Tibial nerve (tissue), 3 donors: ENCODE results near the gene SNCAIP.

Experiments used
- POLR2A ChIP-seq, 2 donors: fragments of 450-650 bp; IDR thresholded peaks; one replicate each; pipeline ENCODE4 v1.6.1; 2017; ENCODE audit warnings: antibody characterized with exemption in 2 of 2, mild to moderate bottlenecking in 2 of 2, moderate library complexity in 2 of 2
- TF ChIP-seq, protein P1 (sequence below), 5 experiments: fragments of 200-600 bp in 3 of 5; fragments of 450-650 bp in 2 of 5; sonication (generic) in 3 of 5; IDR thresholded peaks; one replicate each; pipeline ENCODE4 v1.5.1; 2016 to 2019; ENCODE audit warnings: antibody characterized with exemption in 5 of 5, mild to moderate bottlenecking in 3 of 5, moderate library complexity in 2 of 5

DNA sequence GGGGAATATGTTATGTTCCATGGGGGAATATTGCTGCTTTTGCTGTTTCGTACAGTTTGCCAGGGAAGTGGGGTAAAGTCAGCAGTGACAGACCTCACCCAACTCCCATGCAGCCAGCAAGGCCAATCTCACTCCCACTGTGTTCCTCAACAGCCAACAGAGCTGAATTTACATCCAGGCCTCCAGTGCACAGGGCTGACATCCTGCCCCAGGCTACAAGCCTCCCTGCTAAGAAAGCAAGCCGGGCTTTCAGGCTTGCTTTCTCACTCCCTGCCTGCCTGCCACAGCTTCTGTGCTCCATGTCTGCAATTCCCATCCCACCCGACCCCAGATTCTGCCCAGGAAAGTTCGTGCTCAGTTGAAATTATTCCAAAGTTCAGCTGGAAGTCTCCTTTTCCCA lies 25.5 kb upstream of the SNCAIP start:
- TF ChIP-seq, protein P1, sequence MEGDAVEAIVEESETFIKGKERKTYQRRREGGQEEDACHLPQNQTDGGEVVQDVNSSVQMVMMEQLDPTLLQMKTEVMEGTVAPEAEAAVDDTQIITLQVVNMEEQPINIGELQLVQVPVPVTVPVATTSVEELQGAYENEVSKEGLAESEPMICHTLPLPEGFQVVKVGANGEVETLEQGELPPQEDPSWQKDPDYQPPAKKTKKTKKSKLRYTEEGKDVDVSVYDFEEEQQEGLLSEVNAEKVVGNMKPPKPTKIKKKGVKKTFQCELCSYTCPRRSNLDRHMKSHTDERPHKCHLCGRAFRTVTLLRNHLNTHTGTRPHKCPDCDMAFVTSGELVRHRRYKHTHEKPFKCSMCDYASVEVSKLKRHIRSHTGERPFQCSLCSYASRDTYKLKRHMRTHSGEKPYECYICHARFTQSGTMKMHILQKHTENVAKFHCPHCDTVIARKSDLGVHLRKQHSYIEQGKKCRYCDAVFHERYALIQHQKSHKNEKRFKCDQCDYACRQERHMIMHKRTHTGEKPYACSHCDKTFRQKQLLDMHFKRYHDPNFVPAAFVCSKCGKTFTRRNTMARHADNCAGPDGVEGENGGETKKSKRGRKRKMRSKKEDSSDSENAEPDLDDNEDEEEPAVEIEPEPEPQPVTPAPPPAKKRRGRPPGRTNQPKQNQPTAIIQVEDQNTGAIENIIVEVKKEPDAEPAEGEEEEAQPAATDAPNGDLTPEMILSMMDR (IDR thresholded peaks at IDR 0.05) = no peak
- no peak for TF ChIP-seq POLR2A (IDR thresholded peaks at IDR 0.05)
